ENCODE measurements around the gene KDM2A. TPM values are rescaled to one million over a fixed set of nuclear protein-coding genes. Genes with fewer than 3 reads are reported as not detected.

Gene KDM2A
- total RNA-seq: 43.8 TPM

GRCh38 chr11:67118801-67119584 lies at the start of gene KDM2A:
Gene KDM2A, plus strand, starts transcription at chr11:67119263. Its CDS starts 2,054 bp downstream, at chr11:67121317.
- Histone ChIP-seq H3K4me3 (ENCODE audit: low read length in 3 of 3) (peak within 1 kb of the TSS; percentile 84 to 96 (median 88)), H3K36me3 (ENCODE audit: control insufficient read depth in 3 of 3, insufficient read depth in 3 of 3, low read length in 3 of 3) (peaks cover 0 to 2% (median 0%) of the 10 kb centered on the region in 3 donors), H3K4me1 (ENCODE audit: control insufficient read depth in 3 of 3, insufficient read depth in 3 of 3, low read length in 3 of 3) (peaks cover 2 to 14% (median 14%) of the 10 kb centered on the region in 3 donors), H3K27me3 (ENCODE audit: control insufficient read depth in 3 of 3, insufficient read depth in 3 of 3, low read length in 3 of 3) (no peaks in the 10 kb centered on the region), H3K27ac (ENCODE audit: low read depth, low read length) (peak within 1 kb of the TSS; percentile 94), H3K9me3 (ENCODE audit: control insufficient read depth in 3 of 3, low read length in 3 of 3) (no peaks in the 10 kb centered on the region), H3K9ac (ENCODE audit: low read depth in 1 of 3, low read length in 3 of 3) (peak within 1 kb of the TSS; percentile 88 to 95 (median 94))

GRCh38 chr11:67071420-67072284 lies 47.4 kb upstream of the KDM2A start:
- no peaks in the 10 kb centered on the region for H3K36me3 ChIP-seq (ENCODE audit: control insufficient read depth in 3 of 3, insufficient read depth in 3 of 3, low read length in 3 of 3)
- peak overlapping the region in 2 of 3 donors; percentile 50 to 62 for H3K9ac ChIP-seq (ENCODE audit: low read depth in 1 of 3, low read length in 3 of 3)
- peak overlapping the region; percentile 65 to 67 (median 66) for H3K4me3 ChIP-seq (ENCODE audit: low read length in 3 of 3)
- peaks cover 0 to 4% (median 3%) of the 10 kb centered on the region in 3 donors for H3K4me1 ChIP-seq (ENCODE audit: control insufficient read depth in 3 of 3, insufficient read depth in 3 of 3, low read length in 3 of 3)
- H3K27ac ChIP-seq (ENCODE audit: low read depth, low read length): no peak overlapping the region
- no peaks in the 10 kb centered on the region for H3K9me3 ChIP-seq (ENCODE audit: control insufficient read depth in 3 of 3, low read length in 3 of 3)
- no peaks in the 10 kb centered on the region for H3K27me3 ChIP-seq (ENCODE audit: control insufficient read depth in 3 of 3, insufficient read depth in 3 of 3, low read length in 3 of 3)

- no peak overlapping the region for H3K27ac ChIP-seq (ENCODE audit: low read depth, low read length)
- H3K9me3 ChIP-seq (ENCODE audit: control insufficient read depth in 3 of 3, low read length in 3 of 3): no peaks in the 10 kb centered on the region
- H3K9ac ChIP-seq (ENCODE audit: low read depth in 1 of 3, low read length in 3 of 3): no peak overlapping the region
- H3K4me3 ChIP-seq (ENCODE audit: low read length in 3 of 3): no peak overlapping the region
- peaks cover 0 to 4% (median 3%) of the 10 kb centered on the region in 3 donors for H3K4me1 ChIP-seq (ENCODE audit: control insufficient read depth in 3 of 3, insufficient read depth in 3 of 3, low read length in 3 of 3)
- H3K27me3 ChIP-seq (ENCODE audit: control insufficient read depth in 3 of 3, insufficient read depth in 3 of 3, low read length in 3 of 3): no peaks in the 10 kb centered on the region
- no peaks in the 10 kb centered on the region for H3K36me3 ChIP-seq (ENCODE audit: control insufficient read depth in 3 of 3, insufficient read depth in 3 of 3, low read length in 3 of 3)
These were observed 46.8 kb upstream of the KDM2A start for GRCh38 chr11:67072295-67072694.

GRCh38 chr11:67073908-67074307 lies 45.2 kb upstream of the KDM2A start:
- Histone ChIP-seq H3K27me3 (ENCODE audit: control insufficient read depth in 3 of 3, insufficient read depth in 3 of 3, low read length in 3 of 3) (peaks cover 0 to 5% (median 0%) of the 10 kb centered on the region in 3 donors), H3K27ac (ENCODE audit: low read depth, low read length) (no peak overlapping the region), H3K9me3 (ENCODE audit: control insufficient read depth in 3 of 3, low read length in 3 of 3) (no peaks in the 10 kb centered on the region), H3K4me1 (ENCODE audit: control insufficient read depth in 3 of 3, insufficient read depth in 3 of 3, low read length in 3 of 3) (peaks cover 0 to 4% (median 3%) of the 10 kb centered on the region in 3 donors), H3K4me3 (ENCODE audit: low read length in 3 of 3) (no peak overlapping the region), H3K9ac (ENCODE audit: low read depth in 1 of 3, low read length in 3 of 3) (no peak overlapping the region), H3K36me3 (ENCODE audit: control insufficient read depth in 3 of 3, insufficient read depth in 3 of 3, low read length in 3 of 3) (no peaks in the 10 kb centered on the region)

GRCh38 chr11:67076202-67076601 lies 42.9 kb upstream of the KDM2A start:
- Histone ChIP-seq H3K9ac (ENCODE audit: low read depth in 1 of 3, low read length in 3 of 3) (no peak overlapping the region), H3K27ac (ENCODE audit: low read depth, low read length) (no peak overlapping the region), H3K9me3 (ENCODE audit: control insufficient read depth in 3 of 3, low read length in 3 of 3) (no peaks in the 10 kb centered on the region), H3K4me1 (ENCODE audit: control insufficient read depth in 3 of 3, insufficient read depth in 3 of 3, low read length in 3 of 3) (peaks cover 0 to 4% (median 3%) of the 10 kb centered on the region in 3 donors), H3K27me3 (ENCODE audit: control insufficient read depth in 3 of 3, insufficient read depth in 3 of 3, low read length in 3 of 3) (peaks cover 0 to 5% (median 0%) of the 10 kb centered on the region in 3 donors), H3K4me3 (ENCODE audit: low read length in 3 of 3) (no peak overlapping the region), H3K36me3 (ENCODE audit: control insufficient read depth in 3 of 3, insufficient read depth in 3 of 3, low read length in 3 of 3) (no peaks in the 10 kb centered on the region)

- Histone ChIP-seq H3K9ac (ENCODE audit: low read depth in 1 of 3, low read length in 3 of 3) (no peak overlapping the region), H3K4me3 (ENCODE audit: low read length in 3 of 3) (no peak overlapping the region), H3K27ac (ENCODE audit: low read depth, low read length) (no peak overlapping the region), H3K4me1 (ENCODE audit: control insufficient read depth in 3 of 3, insufficient read depth in 3 of 3, low read length in 3 of 3) (peaks cover 0 to 6% (median 3%) of the 10 kb centered on the region in 3 donors), H3K9me3 (ENCODE audit: control insufficient read depth in 3 of 3, low read length in 3 of 3) (no peaks in the 10 kb centered on the region), H3K27me3 (ENCODE audit: control insufficient read depth in 3 of 3, insufficient read depth in 3 of 3, low read length in 3 of 3) (peaks cover 0 to 5% (median 0%) of the 10 kb centered on the region in 3 donors), H3K36me3 (ENCODE audit: control insufficient read depth in 3 of 3, insufficient read depth in 3 of 3, low read length in 3 of 3) (no peaks in the 10 kb centered on the region)
These were observed 39.9 kb upstream of the KDM2A start for GRCh38 chr11:67079065-67079705.

- H3K27ac ChIP-seq (ENCODE audit: low read depth, low read length): no peak overlapping the region
- H3K4me1 ChIP-seq (ENCODE audit: control insufficient read depth in 3 of 3, insufficient read depth in 3 of 3, low read length in 3 of 3): peaks cover 0 to 6% (median 3%) of the 10 kb centered on the region in 3 donors
- H3K36me3 ChIP-seq (ENCODE audit: control insufficient read depth in 3 of 3, insufficient read depth in 3 of 3, low read length in 3 of 3): no peaks in the 10 kb centered on the region
- no peak overlapping the region for H3K9ac ChIP-seq (ENCODE audit: low read depth in 1 of 3, low read length in 3 of 3)
- peaks cover 0 to 5% (median 0%) of the 10 kb centered on the region in 3 donors for H3K27me3 ChIP-seq (ENCODE audit: control insufficient read depth in 3 of 3, insufficient read depth in 3 of 3, low read length in 3 of 3)
- no peak overlapping the region for H3K4me3 ChIP-seq (ENCODE audit: low read length in 3 of 3)
- H3K9me3 ChIP-seq (ENCODE audit: control insufficient read depth in 3 of 3, low read length in 3 of 3): no peaks in the 10 kb centered on the region
These were observed 36.8 kb upstream of the KDM2A start for GRCh38 chr11:67082071-67082791.

GRCh38 chr11:67083786-67084366 lies 35.2 kb upstream of the KDM2A start:
- Histone ChIP-seq H3K9me3 (ENCODE audit: control insufficient read depth in 3 of 3, low read length in 3 of 3) (no peaks in the 10 kb centered on the region), H3K9ac (ENCODE audit: low read depth in 1 of 3, low read length in 3 of 3) (no peak overlapping the region), H3K4me3 (ENCODE audit: low read length in 3 of 3) (no peak overlapping the region), H3K27ac (ENCODE audit: low read depth, low read length) (no peak overlapping the region), H3K27me3 (ENCODE audit: control insufficient read depth in 3 of 3, insufficient read depth in 3 of 3, low read length in 3 of 3) (no peaks in the 10 kb centered on the region), H3K4me1 (ENCODE audit: control insufficient read depth in 3 of 3, insufficient read depth in 3 of 3, low read length in 3 of 3) (peaks cover 0 to 6% (median 3%) of the 10 kb centered on the region in 3 donors), H3K36me3 (ENCODE audit: control insufficient read depth in 3 of 3, insufficient read depth in 3 of 3, low read length in 3 of 3) (no peaks in the 10 kb centered on the region)

- peaks cover 0 to 6% (median 3%) of the 10 kb centered on the region in 3 donors for H3K4me1 ChIP-seq (ENCODE audit: control insufficient read depth in 3 of 3, insufficient read depth in 3 of 3, low read length in 3 of 3)
- H3K9me3 ChIP-seq (ENCODE audit: control insufficient read depth in 3 of 3, low read length in 3 of 3): no peaks in the 10 kb centered on the region
- no peak overlapping the region for H3K9ac ChIP-seq (ENCODE audit: low read depth in 1 of 3, low read length in 3 of 3)
- no peaks in the 10 kb centered on the region for H3K27me3 ChIP-seq (ENCODE audit: control insufficient read depth in 3 of 3, insufficient read depth in 3 of 3, low read length in 3 of 3)
- H3K27ac ChIP-seq (ENCODE audit: low read depth, low read length): no peak overlapping the region
- H3K36me3 ChIP-seq (ENCODE audit: control insufficient read depth in 3 of 3, insufficient read depth in 3 of 3, low read length in 3 of 3): no peaks in the 10 kb centered on the region
- no peak overlapping the region for H3K4me3 ChIP-seq (ENCODE audit: low read length in 3 of 3)
These were observed 33.4 kb upstream of the KDM2A start for GRCh38 chr11:67085617-67086016.

Measured in skeletal muscle tissue (tissue), 4 donors.